MM.1S (cell line): ENCODE results near the gene LKAAEAR1.
A peak's percentile ranks its signal among the peaks of the same experiment; 100 is the strongest.

ENCODE experiments used
- DNase-seq: peaks from one replicate; pipeline ENCODE4 v3.0.0-alpha.2; 2015
- H2AFZ ChIP-seq: fragments of 300-600 bp; sonication (generic); 2 replicates; pipeline ENCODE4 v1.6.0; 2016; ENCODE audit warnings: antibody characterized with exemption, low read length
- H3F3A ChIP-seq: fragments of 300-600 bp; sonication (generic); 2 replicates; pipeline ENCODE4 v1.6.1; 2016; ENCODE audit warnings: mild to moderate bottlenecking, antibody characterized with exemption, low read length, moderate library complexity, mixed read lengths; ENCODE audit not compliant: insufficient read depth
- H3K27ac ChIP-seq: fragments of 300-600 bp; sonication (generic); 2 replicates; pipeline ENCODE4 v1.5.1; 2016; ENCODE audit warnings: mild to moderate bottlenecking, low read length
- H3K27me3 ChIP-seq: fragments of 300-600 bp; sonication (generic); replicated peaks from 2 replicates; pipeline ENCODE4 v1.6.0; 2016; ENCODE audit warnings: low read length; ENCODE audit not compliant: insufficient read depth
- H3K36me3 ChIP-seq: fragments of 300-600 bp; sonication (generic); replicated peaks from 2 replicates; pipeline ENCODE4 v1.6.1; 2016; ENCODE audit warnings: mild to moderate bottlenecking, low read length, mixed read lengths; ENCODE audit not compliant: insufficient read depth
- H3K4me1 ChIP-seq: fragments of 300-600 bp; sonication (generic); 2 replicates; pipeline ENCODE4 v1.6.1; 2016; ENCODE audit warnings: low read length, mixed read lengths
- H3K4me2 ChIP-seq: fragments of 300-600 bp; sonication (generic); 2 replicates; pipeline ENCODE4 v1.6.0; 2016; ENCODE audit warnings: low read depth, low read length
- H3K4me3 ChIP-seq: fragments of 300-600 bp; sonication (generic); 2 replicates; pipeline ENCODE4 v1.5.1; 2016; ENCODE audit warnings: low read length, mixed read lengths
- H3K79me2 ChIP-seq: fragments of 300-600 bp; sonication (generic); 2 replicates; pipeline ENCODE4 v1.6.1; 2016; ENCODE audit warnings: mixed run types, low read length, mixed read lengths
- H3K9ac ChIP-seq: fragments of 300-600 bp; sonication (generic); 2 replicates; pipeline ENCODE4 v1.6.1; 2016; ENCODE audit warnings: low read length, mixed read lengths
- H3K9me2 ChIP-seq: fragments of 300-600 bp; sonication (generic); replicated peaks from 2 replicates; pipeline ENCODE4 v1.6.1; 2016; ENCODE audit warnings: mild to moderate bottlenecking, low read length, mixed read lengths; ENCODE audit not compliant: insufficient read depth
- H3K9me3 ChIP-seq: fragments of 300-600 bp; sonication (generic); replicated peaks from 2 replicates; pipeline ENCODE4 v1.6.1; 2016; ENCODE audit warnings: mild to moderate bottlenecking, low read length, mixed read lengths; ENCODE audit not compliant: insufficient read depth
- H4K20me1 ChIP-seq: fragments of 300-600 bp; sonication (generic); 2 replicates; pipeline ENCODE4 v1.6.1; 2016; ENCODE audit warnings: mild to moderate bottlenecking, low read length, moderate library complexity, mixed read lengths; ENCODE audit not compliant: insufficient read depth
- EZH2 ChIP-seq: fragments of 300-600 bp; sonication (generic); optimal IDR thresholded peaks from 2 replicates; pipeline ENCODE3; 2017; ENCODE audit warnings: low read depth, mild to moderate bottlenecking, antibody characterized with exemption, low read length, mixed read lengths
- EZH2phosphoT487 ChIP-seq: fragments of 300-600 bp; sonication (generic); IDR thresholded peaks from 2 replicates; pipeline ENCODE4 v1.6.1; 2018; ENCODE audit warnings: antibody characterized with exemption, low read length
- TF ChIP-seq, protein P1 (sequence below): fragments of 300-600 bp; sonication (generic); IDR thresholded peaks from 2 replicates; pipeline ENCODE4 v1.5.1; 2016; ENCODE audit warnings: antibody characterized with exemption, low read length, mixed read lengths

The LKAAEAR1 gene

GRCh38 chr20:64080013-64080812 is 4.0 kb downstream of the LKAAEAR1 start, which contains the start of gene OPRL1:
Gene OPRL1, plus strand, starts transcription at chr20:64080082. Its CDS starts 12,639 bp downstream, at chr20:64092721.
- Histone ChIP-seq H3K4me3 (peak within 1 kb of the TSS; percentile 94), H3K79me2 (no peaks in the 10 kb centered on the region), H3K4me1 (peaks cover 17% of the 10 kb centered on the region), H3K9me2 (no peaks in the 10 kb centered on the region), H3K27me3 (peaks cover 44% of the 10 kb centered on the region), H3K9ac (peak within 1 kb of the TSS; percentile 76), H3K27ac (no peak within 1 kb of the TSS), H4K20me1 (no peaks in the 10 kb centered on the region), H2AFZ (peak within 1 kb of the TSS; percentile 77), H3K9me3 (no peaks in the 10 kb centered on the region), H3K36me3 (no peaks in the 10 kb centered on the region), H3F3A (peaks cover 26% of the 10 kb centered on the region), H3K4me2 (peak within 1 kb of the TSS; percentile 98)
- TF ChIP-seq, protein P1, sequence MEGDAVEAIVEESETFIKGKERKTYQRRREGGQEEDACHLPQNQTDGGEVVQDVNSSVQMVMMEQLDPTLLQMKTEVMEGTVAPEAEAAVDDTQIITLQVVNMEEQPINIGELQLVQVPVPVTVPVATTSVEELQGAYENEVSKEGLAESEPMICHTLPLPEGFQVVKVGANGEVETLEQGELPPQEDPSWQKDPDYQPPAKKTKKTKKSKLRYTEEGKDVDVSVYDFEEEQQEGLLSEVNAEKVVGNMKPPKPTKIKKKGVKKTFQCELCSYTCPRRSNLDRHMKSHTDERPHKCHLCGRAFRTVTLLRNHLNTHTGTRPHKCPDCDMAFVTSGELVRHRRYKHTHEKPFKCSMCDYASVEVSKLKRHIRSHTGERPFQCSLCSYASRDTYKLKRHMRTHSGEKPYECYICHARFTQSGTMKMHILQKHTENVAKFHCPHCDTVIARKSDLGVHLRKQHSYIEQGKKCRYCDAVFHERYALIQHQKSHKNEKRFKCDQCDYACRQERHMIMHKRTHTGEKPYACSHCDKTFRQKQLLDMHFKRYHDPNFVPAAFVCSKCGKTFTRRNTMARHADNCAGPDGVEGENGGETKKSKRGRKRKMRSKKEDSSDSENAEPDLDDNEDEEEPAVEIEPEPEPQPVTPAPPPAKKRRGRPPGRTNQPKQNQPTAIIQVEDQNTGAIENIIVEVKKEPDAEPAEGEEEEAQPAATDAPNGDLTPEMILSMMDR: no peak
- TF ChIP-seq EZH2 (no peak), EZH2phosphoT487 (no peak)
- no peak for DNase-seq

DNA sequence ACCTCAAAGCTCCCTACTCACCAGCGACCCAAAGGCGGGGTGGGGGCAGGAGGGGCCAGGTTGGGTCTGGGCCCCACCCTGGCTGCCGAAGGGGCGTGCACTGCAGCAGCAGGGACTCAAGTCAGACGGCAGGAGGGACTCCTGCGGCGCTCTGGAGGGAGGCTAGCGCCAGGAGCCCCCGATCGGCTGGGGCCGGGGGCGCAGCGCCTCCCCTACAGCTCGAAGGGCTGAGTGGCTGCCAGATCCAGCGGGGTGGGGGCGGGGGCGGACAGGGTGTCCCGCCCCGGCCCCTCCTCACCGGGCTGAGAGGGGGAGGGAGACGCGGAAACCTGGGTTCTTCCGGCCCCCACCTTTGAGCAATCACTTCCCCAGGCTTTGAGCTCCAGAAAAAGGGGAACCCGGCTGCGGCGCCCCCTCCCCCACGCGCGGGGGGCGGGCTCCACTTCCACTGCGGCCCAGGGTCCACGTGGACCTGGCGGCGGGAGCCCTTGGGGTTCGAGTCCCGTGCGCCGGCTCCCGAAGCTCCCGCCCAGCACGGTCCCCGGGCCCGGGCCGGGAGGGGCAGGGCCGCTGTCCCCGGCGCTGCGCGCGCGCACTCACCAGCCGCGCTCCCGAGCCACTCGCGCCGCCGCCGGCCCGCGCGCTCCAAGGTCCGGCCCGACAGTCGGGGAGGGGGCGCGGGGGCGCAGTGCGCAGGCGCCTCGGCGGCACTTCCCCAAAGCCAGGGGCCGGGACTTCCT is 4.8 kb downstream of the LKAAEAR1 start, which contains the start of gene RGS19:
Gene RGS19 (minus strand): TSS at position 246 of the 740 bp plus-strand sequence. CDS start 2,632 bp downstream, outside the sequence.
- Histone ChIP-seq H3K9ac (peak within 1 kb of the TSS; percentile 76), H3F3A (peaks cover 26% of the 10 kb centered on the region), H3K9me2 (no peaks in the 10 kb centered on the region), H3K4me3 (peak within 1 kb of the TSS; percentile 94), H3K79me2 (no peaks in the 10 kb centered on the region), H3K9me3 (no peaks in the 10 kb centered on the region), H3K27me3 (peaks cover 36% of the 10 kb centered on the region), H2AFZ (peak within 1 kb of the TSS; percentile 77), H4K20me1 (no peaks in the 10 kb centered on the region), H3K36me3 (no peaks in the 10 kb centered on the region), H3K4me2 (peak within 1 kb of the TSS; percentile 98), H3K27ac (no peak within 1 kb of the TSS), H3K4me1 (peaks cover 17% of the 10 kb centered on the region)
- no peak for TF ChIP-seq EZH2
- TF ChIP-seq, protein P1: no peak
- no peak for TF ChIP-seq EZH2phosphoT487
- peak; percentile 76 for DNase-seq

DNA sequence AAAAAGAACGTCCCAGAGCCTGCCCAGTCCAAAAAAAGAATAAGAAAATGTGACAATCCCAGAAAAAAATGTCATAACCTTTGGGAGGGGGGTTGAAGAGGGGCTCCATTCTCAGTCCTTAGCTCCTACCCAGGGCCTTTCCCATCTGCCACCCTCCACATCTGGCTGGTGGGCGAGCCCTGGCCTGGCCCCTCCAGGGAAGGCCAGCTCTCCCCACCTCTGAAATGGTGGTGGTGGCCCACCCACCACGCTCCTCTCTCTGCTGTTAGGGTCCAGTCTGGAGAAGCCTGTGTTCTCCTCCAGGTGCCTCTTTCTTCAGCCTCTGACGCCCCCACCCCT is 5.3 kb downstream of the LKAAEAR1 start:
- Histone ChIP-seq H3K9me2 (no peaks in the 10 kb centered on the region), H2AFZ (peak overlapping the region; percentile 77), H3K4me2 (peak overlapping the region; percentile 98), H3K27me3 (peaks cover 31% of the 10 kb centered on the region), H3K36me3 (no peaks in the 10 kb centered on the region), H3K4me3 (peak overlapping the region; percentile 94), H3K4me1 (peaks cover 17% of the 10 kb centered on the region), H3F3A (peaks cover 26% of the 10 kb centered on the region), H3K27ac (no peak overlapping the region), H4K20me1 (no peaks in the 10 kb centered on the region), H3K79me2 (no peaks in the 10 kb centered on the region), H3K9me3 (no peaks in the 10 kb centered on the region), H3K9ac (peak overlapping the region; percentile 76)
- no peak for DNase-seq
- no peak for TF ChIP-seq EZH2
- TF ChIP-seq, protein P1: no peak
- no peak for TF ChIP-seq EZH2phosphoT487
